Activated CD4-positive, alpha-beta T cell treated with anti-CD3 and anti-CD28 coated beads for 36 hours (primary cell): Measurements from ENCODE around the gene ATF7. TPM values are rescaled to one million over a fixed set of nuclear protein-coding genes. Genes with fewer than 3 reads are reported as not detected.

Experiments
- ATAC-seq: fragments of 200-7000 bp; cut with Tn5 transposase; one replicate; pipeline ENCODE4 v1.10.0; 2021; ENCODE audit warnings: mild to moderate bottlenecking, moderate library complexity
- CTCF ChIA-PET: fragments of 350-600 bp; sonication (Branson Sonifier 250); formaldehyde crosslinking; loops from one replicate; lab custom pipeline; 2021; ENCODE audit warnings: antibody characterized with exemption; lab: Charles Lee
- POLR2A ChIA-PET: fragments of 350-600 bp; sonication (Branson Sonifier 250); formaldehyde crosslinking; loops from one replicate; lab custom pipeline; 2021; ENCODE audit warnings: antibody characterized with exemption, inconsistent platforms; lab: Charles Lee
- DNase-seq: peaks from one replicate; pipeline ENCODE4 v3.0.0-alpha.2; 2020
- H3K27ac Mint-ChIP-seq: one replicate; pipeline ENCODE4 v1.8.0; 2021; ENCODE audit warnings: mixed read lengths
- H3K27me3 Mint-ChIP-seq: one replicate; pipeline ENCODE4 v1.8.0; 2021; ENCODE audit warnings: mixed read lengths
- H3K36me3 Mint-ChIP-seq: one replicate; pipeline ENCODE4 v1.8.0; 2021; ENCODE audit warnings: low read depth, mixed read lengths
- H3K4me1 Mint-ChIP-seq: one replicate; pipeline ENCODE4 v1.8.0; 2021; ENCODE audit warnings: mixed read lengths
- H3K4me3 Mint-ChIP-seq: one replicate; pipeline ENCODE4 v1.8.0; 2021; ENCODE audit warnings: mild to moderate bottlenecking, moderate library complexity, mixed read lengths
- H3K9me3 Mint-ChIP-seq: one replicate; pipeline ENCODE4 v1.8.0; 2021; ENCODE audit warnings: low read depth, mixed read lengths
- intact Hi-C, 2 experiments: fragments of 100-400 bp; cut with DNase I in 1 of 2; cut with micrococcal nuclease in 1 of 2; formaldehyde crosslinking; loops; one replicate each; pipeline versions ENCODE4 v1.14.2 to v1.15.1; 2022 to 2024; cut with DNase I, micrococcal nuclease
- total RNA-seq, 2 experiments: library from RNA; stranded (reverse); gene quantifications; one replicate each; pipeline ENCODE4 v1.2.3, GENCODE V29; 2021

ATF7 gene
- total RNA-seq, 2 experiments from 2014 or later: 23.0 to 28.1 TPM

GRCh38 chr12:53627919-53628318, 1.7 kb upstream of the ATF7 start:
- Mint-ChIP-seq H3K27ac (no peak overlapping the region), H3K4me3 (no peak overlapping the region), H3K9me3 (no peaks in the 10 kb centered on the region), H3K36me3 (no peaks in the 10 kb centered on the region), H3K4me1 (peaks cover 30% of the 10 kb centered on the region), H3K27me3 (no peaks in the 10 kb centered on the region)
- intact Hi-C loops: loop anchor here (2.0 to 5.0 kb wide), 4 partner anchors 66 to 561 kb away; partner anchors contain the start of gene SMUG1 (in 1 of the 2)
- POLR2A ChIA-PET: no interaction called here
- ATAC-seq: no peak
- CTCF ChIA-PET: interaction anchor here (0.6 to 2.7 kb wide), 5 partner anchors 10 to 446 kb away, joined by 3 to 11 read pairs (median 5); partner anchors contain the start of gene ATP5MC2
- DNase-seq: no peak

GRCh38 chr12:53626702-53627169, 554 bp upstream of the ATF7 start:
- Mint-ChIP-seq H3K36me3 (no peaks in the 10 kb centered on the region), H3K4me3 (peak overlapping the region; percentile 95), H3K27ac (peak overlapping the region; percentile 84), H3K4me1 (peaks cover 34% of the 10 kb centered on the region), H3K9me3 (no peaks in the 10 kb centered on the region), H3K27me3 (no peaks in the 10 kb centered on the region)
- ChIA-PET CTCF (interaction anchor here (0.9 to 2.7 kb wide), 5 partner anchors 9 to 117 kb away, joined by 3 to 11 read pairs (median 5); partner anchors contain the start of gene ATP5MC2), POLR2A (no interaction called here)
- intact Hi-C loops: loop anchor here (1.0 to 5.0 kb wide), 16 partner anchors 49 to 620 kb away; partner anchors contain the start of genes ATP5MC2 (in 2 of the 2), CALCOCO1 (in 2 of the 2), CSAD (in 1 of the 2) and EIF4B (in 1 of the 2)
- DNase-seq (no peak), ATAC-seq (peak; percentile 1)

- ChIA-PET CTCF (interaction anchor here (0.5 to 4.1 kb wide), 7 partner anchors 9 to 130 kb away, joined by 3 to 16 read pairs (median 4); partner anchors contain the start of gene ATP5MC2), POLR2A (interaction anchor here (0.7 to 1.0 kb wide), 2 partner anchors 18 to 124 kb away, joined by 3 to 4 read pairs; partner anchors contain the start of gene TARBP2)
- Mint-ChIP-seq H3K9me3 (no peaks in the 10 kb centered on the region), H3K36me3 (no peaks in the 10 kb centered on the region), H3K27me3 (no peaks in the 10 kb centered on the region), H3K27ac (peak overlapping the region; percentile 84), H3K4me1 (peaks cover 35% of the 10 kb centered on the region), H3K4me3 (peak overlapping the region; percentile 95)
- ATAC-seq (no peak), DNase-seq (no peak)
- intact Hi-C loops: loop anchor here in 1 of 2 experiments (5.0 kb wide), 1 partner anchor 63 kb away; no protein-coding TSS in a partner anchor
These were observed 723 bp downstream of the ATF7 start for GRCh38 chr12:53625373-53625945.

- ATAC-seq (no peak), DNase-seq (no peak)
- no peaks in the 10 kb centered on the region for H3K36me3 Mint-ChIP-seq
- intact Hi-C loops: loop anchor here in 1 of 2 experiments (5.0 kb wide), 1 partner anchor 63 kb away; no protein-coding TSS in a partner anchor
- H3K27me3 Mint-ChIP-seq: no peaks in the 10 kb centered on the region
- no peaks in the 10 kb centered on the region for H3K9me3 Mint-ChIP-seq
- H3K27ac Mint-ChIP-seq: peak overlapping the region; percentile 84
- ChIA-PET CTCF (interaction anchor here (0.5 to 4.1 kb wide), 4 partner anchors 9 to 129 kb away, joined by 3 to 16 read pairs (median 5); no protein-coding TSS in a partner anchor), POLR2A (no interaction called here)
- H3K4me3 Mint-ChIP-seq: peak overlapping the region; percentile 95
- peaks cover 35% of the 10 kb centered on the region for H3K4me1 Mint-ChIP-seq
These were observed 1.2 kb downstream of the ATF7 start for GRCh38 chr12:53624956-53625355.

- H3K4me3 Mint-ChIP-seq: peak overlapping the region; percentile 95
- POLR2A ChIA-PET: interaction anchor here (0.6 to 0.8 kb wide), 2 partner anchors 11 to 82 kb away, joined by 6 to 12 read pairs; no protein-coding TSS in a partner anchor
- no peaks in the 10 kb centered on the region for H3K36me3 Mint-ChIP-seq
- CTCF ChIA-PET: interaction anchor here (0.5 to 4.1 kb wide), 9 partner anchors 8 to 614 kb away, joined by 3 to 16 read pairs (median 4); partner anchors contain the start of gene ATP5MC2
- DNase-seq (no peak), ATAC-seq (no peak)
- peak overlapping the region; percentile 31 for H3K27ac Mint-ChIP-seq
- no peaks in the 10 kb centered on the region for H3K27me3 Mint-ChIP-seq
- no peaks in the 10 kb centered on the region for H3K9me3 Mint-ChIP-seq
- H3K4me1 Mint-ChIP-seq: peaks cover 35% of the 10 kb centered on the region
- intact Hi-C loops: no loop called here
These were observed 1.7 kb downstream of the ATF7 start for GRCh38 chr12:53624458-53624857.

- no peak for DNase-seq
- no peak for ATAC-seq
- Mint-ChIP-seq H3K4me3 (peak overlapping the region; percentile 95), H3K4me1 (peaks cover 35% of the 10 kb centered on the region), H3K27me3 (no peaks in the 10 kb centered on the region), H3K36me3 (no peaks in the 10 kb centered on the region), H3K9me3 (no peaks in the 10 kb centered on the region), H3K27ac (peak overlapping the region; percentile 66)
- CTCF ChIA-PET: interaction anchor here (0.5 to 4.1 kb wide), 14 partner anchors 8 to 973 kb away, joined by 3 to 16 read pairs (median 4); partner anchors contain the start of gene ATP5MC2
- intact Hi-C loops: no loop called here
- POLR2A ChIA-PET: interaction anchor here (0.6 to 0.8 kb wide), 3 partner anchors 11 to 81 kb away, joined by 3 to 12 read pairs (median 6); no protein-coding TSS in a partner anchor
These were observed 2.4 kb downstream of the ATF7 start for GRCh38 chr12:53623548-53624385.

GRCh38 chr12:53622724-53623123, 3.5 kb downstream of the ATF7 start:
- Mint-ChIP-seq H3K27me3 (no peaks in the 10 kb centered on the region), H3K4me3 (no peak overlapping the region), H3K4me1 (peaks cover 45% of the 10 kb centered on the region), H3K27ac (no peak overlapping the region), H3K36me3 (peaks cover 7% of the 10 kb centered on the region), H3K9me3 (no peaks in the 10 kb centered on the region)
- DNase-seq: no peak
- no peak for ATAC-seq
- intact Hi-C loops: no loop called here
- ChIA-PET CTCF (interaction anchor here (1.0 to 4.1 kb wide), 7 partner anchors 10 to 121 kb away, joined by 3 to 16 read pairs (median 3); partner anchors contain the start of gene ATP5MC2), POLR2A (interaction anchor here (0.6 to 0.8 kb wide), 4 partner anchors 10 to 114 kb away, joined by 3 to 4 read pairs (median 3); no protein-coding TSS in a partner anchor)

GRCh38 chr12:53618275-53618674, 7.9 kb downstream of the ATF7 start:
- Mint-ChIP-seq H3K4me1 (peaks cover 29% of the 10 kb centered on the region), H3K36me3 (peaks cover 11% of the 10 kb centered on the region), H3K4me3 (peak overlapping the region; percentile 61), H3K9me3 (no peaks in the 10 kb centered on the region), H3K27ac (peak overlapping the region; percentile 61), H3K27me3 (no peaks in the 10 kb centered on the region)
- CTCF ChIA-PET: interaction anchor here (0.7 to 1.6 kb wide), 3 partner anchors 9 to 134 kb away, joined by 3 to 6 read pairs (median 4); no protein-coding TSS in a partner anchor
- intact Hi-C loops: no loop called here
- DNase-seq: no peak
- no peak for ATAC-seq
- POLR2A ChIA-PET: no interaction called here

GRCh38 chr12:53617700-53618099, 8.5 kb downstream of the ATF7 start:
- ATAC-seq (no peak), DNase-seq (no peak)
- ChIA-PET POLR2A (no interaction called here), CTCF (interaction anchor here (0.7 to 2.0 kb wide), 6 partner anchors 10 to 135 kb away, joined by 3 to 6 read pairs (median 4); no protein-coding TSS in a partner anchor)
- Mint-ChIP-seq H3K9me3 (no peaks in the 10 kb centered on the region), H3K36me3 (peaks cover 11% of the 10 kb centered on the region), H3K27ac (peak overlapping the region; percentile 61), H3K4me1 (peaks cover 31% of the 10 kb centered on the region), H3K4me3 (peak overlapping the region; percentile 61), H3K27me3 (no peaks in the 10 kb centered on the region)
- intact Hi-C loops: no loop called here

- ATAC-seq (no peak), DNase-seq (no peak)
- no peak overlapping the region for H3K27ac Mint-ChIP-seq
- no peaks in the 10 kb centered on the region for H3K9me3 Mint-ChIP-seq
- CTCF ChIA-PET: interaction anchor here (0.6 to 2.0 kb wide), 7 partner anchors 8 to 127 kb away, joined by 3 to 6 read pairs (median 4); partner anchors contain the start of gene ATP5MC2
- H3K27me3 Mint-ChIP-seq: no peaks in the 10 kb centered on the region
- H3K4me1 Mint-ChIP-seq: peaks cover 32% of the 10 kb centered on the region
- H3K4me3 Mint-ChIP-seq: no peak overlapping the region
- POLR2A ChIA-PET: no interaction called here
- intact Hi-C loops: no loop called here
- peaks cover 11% of the 10 kb centered on the region for H3K36me3 Mint-ChIP-seq
These were observed 9.2 kb downstream of the ATF7 start for GRCh38 chr12:53616950-53617349.
